GM12878 (cell line): ENCODE data around the gene TTLL8. TPM values are rescaled to one million over a fixed set of nuclear protein-coding genes. Genes with fewer than 3 reads are reported as not detected.

Source experiments
- ATAC-seq: fragments of 200-7000 bp; cut with Tn5 transposase; 3 replicates; pipeline ENCODE4 v1.9.1; 2020; ENCODE audit warnings: mild to moderate bottlenecking, moderate library complexity
- BruUV-seq: library from RNA; stranded (reverse); fragments of 400-500 nt; replicated peaks from 2 replicates; lab custom pipeline; 2021; lab: Mats Ljungman, UMichigan
- CTCF ChIA-PET: fragments of 300-600 bp; sonication (Branson Sonifier 250); formaldehyde crosslinking; extraction: SDS; loops from one replicate; lab custom pipeline; 2021; ENCODE audit warnings: inconsistent platforms; lab: Yijun Ruan, JAX
- POLR2A ChIA-PET: fragments of 350-600 bp; formaldehyde crosslinking; extraction: SDS; loops from one replicate; lab custom pipeline; 2021; ENCODE audit warnings: inconsistent platforms; lab: Charles Lee
- RAD21 ChIA-PET: fragments of 300-600 bp; sonication (Branson Sonifier 250); formaldehyde crosslinking; loops from one replicate; lab custom pipeline; 2023; ENCODE audit warnings: antibody characterized with exemption; ENCODE audit not compliant: unreplicated experiment; lab: Charles Lee
- SMC1A ChIA-PET: fragments of 300-600 bp; sonication (Branson Sonifier 250); formaldehyde crosslinking; loops from one replicate; lab custom pipeline; 2023; ENCODE audit not compliant: unreplicated experiment, uncharacterized antibody; lab: Charles Lee
- DNase-seq: peaks from one replicate; pipeline ENCODE4 v3.0.0-alpha.2; 2011; ENCODE audit warnings: low read depth, low spot score
- FAIRE-seq: peaks from 3 replicates; lab custom pipeline; 2011; peaks lifted over from hg19 to GRCh38; lab: Jason Lieb, UNC
- H2AFZ ChIP-seq: 2 replicates; pipeline ENCODE4 v1.6.0; 2011; ENCODE audit warnings: low read depth, low read length, control low read depth; ENCODE audit not compliant: control insufficient read depth
- H3K27ac ChIP-seq: 2 replicates; pipeline ENCODE4 v1.5.1; 2011; ENCODE audit warnings: control low read depth; ENCODE audit not compliant: control insufficient read depth, insufficient read depth
- H3K27me3 ChIP-seq, 2 experiments: replicated peaks in 1 of 2; 2 replicates each; pipeline versions ENCODE4 v1.6.0 to v1.6.1; 2011; ENCODE audit warnings: low read length in 1 of 2; ENCODE audit not compliant: control insufficient read depth in 2 of 2, insufficient read depth in 2 of 2
- H3K36me3 ChIP-seq, 2 experiments: 2 replicates each; pipeline ENCODE4 v1.5.1; 2011; ENCODE audit warnings: low read length in 1 of 2; ENCODE audit not compliant: control insufficient read depth in 2 of 2, insufficient read depth in 2 of 2
- H3K4me1 ChIP-seq: 2 replicates; pipeline ENCODE4 v1.6.1; 2011; ENCODE audit warnings: mild to moderate bottlenecking, low read length, moderate library complexity, mixed read lengths; ENCODE audit not compliant: control insufficient read depth, insufficient read depth
- H3K4me2 ChIP-seq: 2 replicates; pipeline ENCODE4 v1.6.0; 2011; ENCODE audit warnings: control low read depth; ENCODE audit not compliant: control insufficient read depth, insufficient read depth
- H3K4me3 ChIP-seq: fragments of 200-600 bp; sonication (generic); 2 replicates; pipeline ENCODE4 v1.5.1; 2016
- H3K79me2 ChIP-seq: 2 replicates; pipeline ENCODE4 v1.6.0; 2011; ENCODE audit warnings: low read length; ENCODE audit not compliant: control insufficient read depth, insufficient read depth
- H3K9ac ChIP-seq: 2 replicates; pipeline ENCODE4 v1.8.0; 2011; ENCODE audit warnings: low read length, control low read depth, mixed read lengths; ENCODE audit not compliant: control insufficient read depth, insufficient read depth
- H3K9me3 ChIP-seq: replicated peaks from 3 replicates; pipeline ENCODE4 v1.5.1; 2011; ENCODE audit warnings: mild to moderate bottlenecking, low read length; ENCODE audit not compliant: control insufficient read depth, insufficient read depth
- H4K20me1 ChIP-seq: 2 replicates; pipeline ENCODE4 v1.6.0; 2011; ENCODE audit not compliant: control insufficient read depth, insufficient read depth
- TARDBP ChIP-seq: IDR thresholded peaks from 2 replicates; pipeline ENCODE4 v1.6.1; 2016; ENCODE audit warnings: borderline replicate concordance
- ZBTB33 ChIP-seq: fragments of 450-650 bp; IDR thresholded peaks from 2 replicates; pipeline ENCODE4 v1.6.1; 2017; ENCODE audit warnings: mild to moderate bottlenecking
- WGBS: methylation state at CpG from one replicate; pipeline ENCODE4 v1.1.6; 2016; ENCODE audit warnings: low lambda C conversion rate; ENCODE audit not compliant: insufficient replicate concordance, insufficient coverage; ENCODE audit errors: missing lambda C conversion rate; 5-methylcytosine and 5-hydroxymethylcytosine counted together
- in situ Hi-C: fragments of 300-500 bp; cut with MboI; formaldehyde crosslinking; loops from 9 replicates; pipeline ENCODE4 v1.14.3; 2018; ENCODE audit warnings: mixed read lengths
- intact Hi-C: fragments of 100-400 bp; cut with micrococcal nuclease; formaldehyde crosslinking; loops from one replicate; pipeline ENCODE4 v1.14.2; 2022; ENCODE audit not compliant: unreplicated experiment
- polyA plus RNA-seq, 11 experiments: library from polyadenylated mRNA; depleted of rRNA in 4 of 11; unstranded in 6 of 11; stranded (reverse) in 5 of 11; fragments of >200 nt; fragmentation: Nextera tagmentation in 4 of 11; fragmentation: Illumina TruSeq in 1 of 11; extraction: Ambion mirVana in 4 of 11; extraction: Trizol in 1 of 11; gene quantifications; 1 replicate in 1 of 11; 2 replicates in 10 of 11; pipeline versions ENCODE4 v1.2.1 to v1.2.3, GENCODE V29; 2011 to 2016; ENCODE audit warnings: inconsistent platforms in 2 of 11, missing spikeins in 2 of 11, low read depth in 1 of 11
- total RNA-seq, 4 experiments: library from RNA; depleted of rRNA in 3 of 4; stranded (reverse); fragments of >200 nt in 3 of 4; fragmentation: Illumina TruSeq in 1 of 4; extraction: Trizol in 1 of 4; gene quantifications; 2 replicates each; pipeline versions ENCODE4 v1.2.1 to v1.2.3, GENCODE V29; 2013 to 2021

TTLL8 gene
- total and polyA plus RNA-seq, 10 of the 15 experiments (the other 5 are each of a cell fraction or from before 2014, with no cell fraction given) = not detected

- H3K9ac ChIP-seq = no peak overlapping the region
- peaks cover 13% of the 10 kb centered on the region for H3K79me2 ChIP-seq
- BruUV-seq = no TSS peak
- SMC1A ChIA-PET = no interaction called here
- no peaks in the 10 kb centered on the region for H3K9me3 ChIP-seq
- 0 out of 2 replicates have a peak, but pooled peaks cover under 1% of the 10 kb centered on the region for H4K20me1 ChIP-seq
- FAIRE-seq (no peak), DNase-seq (no peak), ATAC-seq (no peak)
- TF ChIP-seq TARDBP = no peak
- no peak for TF ChIP-seq ZBTB33
- H2AFZ ChIP-seq = no peak overlapping the region
- H3K36me3 ChIP-seq = peaks cover 1 to 4% of the 10 kb centered on the region in 2 experiments; a peak in 3 of 4 replicates
- intact Hi-C loops = loop anchor here (2.0 kb wide), 1 partner anchor 39 kb away; no protein-coding TSS in a partner anchor
- CTCF ChIA-PET = interaction anchor here (1.0 kb wide), 1 partner anchor 39 kb away, joined by 3 read pairs; no protein-coding TSS in a partner anchor
- H3K27ac ChIP-seq = peak overlapping the region; percentile 89
- H3K27me3 ChIP-seq = no peaks in the 10 kb centered on the region
- in situ Hi-C loops = loop anchor here (10.0 kb wide), 1 partner anchor 565 kb away; the partner anchor contains the start of gene TYMP
- POLR2A ChIA-PET = interaction anchor here (1.1 to 1.8 kb wide), 2 partner anchors 8 to 34 kb away, joined by 4 to 10 read pairs; no protein-coding TSS in a partner anchor
- RAD21 ChIA-PET = interaction anchor here (1.1 to 1.6 kb wide), 3 partner anchors 8 to 61 kb away, joined by 4 to 6 read pairs (median 6); no protein-coding TSS in a partner anchor
- H3K4me2 ChIP-seq = peak overlapping the region; percentile 96; the same call in 1 of the 2 replicates
- 72% methylated on average over 8 of the region's 8 CpGs for WGBS
- H3K4me1 ChIP-seq = peaks cover 37% of the 10 kb centered on the region
- no peak overlapping the region for H3K4me3 ChIP-seq
Measured at GRCh38 chr22:49969751-49970527, 88.2 kb downstream of the TTLL8 start.
